A549 (cell line): ENCODE measurements around the gene SPATA6L. TPM values are rescaled to one million over a fixed set of nuclear protein-coding genes. Genes with fewer than 3 reads are reported as not detected.

Experiments
- ATAC-seq, 2 experiments: fragments of 200-7000 bp in 1 of 2; fragments of >200 bp in 1 of 2; cut with Nextera tagmentation in 1 of 2; cut with Tn5 transposase in 1 of 2; 3 replicates each; pipeline versions ENCODE4 v1.8.0 to v1.9.1; 2018 to 2020; ENCODE audit warnings: mild to moderate bottlenecking in 1 of 2, moderate library complexity in 1 of 2
- CTCF ChIA-PET: fragments of 300-600 bp; sonication (Branson Sonifier 250); formaldehyde crosslinking; extraction: SDS; loops from one replicate; lab custom pipeline; 2021; ENCODE audit warnings: antibody characterized with exemption, inconsistent platforms; lab: Yijun Ruan, JAX
- POLR2A ChIA-PET: fragments of 350-600 bp; formaldehyde crosslinking; extraction: SDS; loops from one replicate; lab custom pipeline; 2021; ENCODE audit warnings: antibody characterized with exemption, inconsistent platforms; lab: Yijun Ruan, JAX
- DNase-seq, 2 experiments: peaks; one replicate each; pipeline versions ENCODE4 v3.0.0 to v3.0.0-alpha.2; 2011 to 2016; ENCODE audit warnings: low read depth in 1 of 2, low spot score in 1 of 2
- FAIRE-seq: peaks from 2 replicates; lab custom pipeline; 2011; peaks lifted over from hg19 to GRCh38; lab: Jason Lieb, UNC
- H3K27ac ChIP-seq, 2 experiments: fragments of >200 bp; sonication (Bioruptor Twin); formaldehyde crosslinking; 3 replicates each; pipeline ENCODE4 v1.5.1; 2016 to 2017
- H3K4me1 ChIP-seq: fragments of >200 bp; sonication (Bioruptor Twin); formaldehyde crosslinking; 3 replicates; pipeline ENCODE4 v1.6.1; 2016
- H3K4me2 ChIP-seq: fragments of >200 bp; sonication (Bioruptor Twin); formaldehyde crosslinking; 3 replicates; pipeline ENCODE4 v1.6.1; 2016
- H3K4me3 ChIP-seq: fragments of >200 bp; sonication (Bioruptor Twin); formaldehyde crosslinking; 3 replicates; pipeline ENCODE4 v1.5.1; 2016
- H3K9me3 ChIP-seq: fragments of >200 bp; sonication (Bioruptor Twin); formaldehyde crosslinking; 3 replicates; pipeline ENCODE4 v1.6.1; 2016
- ATOH8 ChIP-seq: fragments of 250-450 bp; sonication (Bioruptor Pico); IDR thresholded peaks from 2 replicates; pipeline ENCODE4 v1.5.0; 2020; ENCODE audit warnings: low read depth, mild to moderate bottlenecking, moderate library complexity
- CHD2 ChIP-seq: fragments of 150-350 bp; IDR thresholded peaks from 2 replicates; pipeline ENCODE4 v1.6.1; 2014; ENCODE audit warnings: low read length; ENCODE audit not compliant: partially characterized antibody
- CHD4 ChIP-seq: fragments of 200-600 bp; sonication (generic); IDR thresholded peaks from 2 replicates; pipeline ENCODE4 v1.6.1; 2016; ENCODE audit warnings: antibody characterized with exemption, mild to moderate bottlenecking, borderline replicate concordance
- EHF ChIP-seq: fragments of 250-450 bp; sonication (Bioruptor Pico); IDR thresholded peaks from 2 replicates; pipeline ENCODE4 v1.5.0; 2020; ENCODE audit warnings: mild to moderate bottlenecking
- EHMT2 ChIP-seq: fragments of 200-600 bp; sonication (generic); IDR thresholded peaks from 2 replicates; pipeline ENCODE4 v1.6.1; 2016; ENCODE audit warnings: antibody characterized with exemption, low read depth, mild to moderate bottlenecking, moderate library complexity
- GATA3 ChIP-seq: IDR thresholded peaks from 2 replicates; pipeline ENCODE4 v1.6.1; 2012; ENCODE audit warnings: borderline replicate concordance
- HOXB5 ChIP-seq: fragments of 250-450 bp; sonication (Bioruptor Pico); IDR thresholded peaks from 2 replicates; pipeline ENCODE4 v1.5.0; 2020; ENCODE audit warnings: mild to moderate bottlenecking, moderate library complexity
- KDM1A ChIP-seq: fragments of 200-600 bp; sonication (generic); IDR thresholded peaks from 2 replicates; pipeline ENCODE4 v1.6.1; 2016; ENCODE audit warnings: low read depth, mild to moderate bottlenecking
- KDM5A ChIP-seq: fragments of 200-600 bp; sonication (generic); IDR thresholded peaks from 2 replicates; pipeline ENCODE4 v1.6.1; 2016; ENCODE audit warnings: antibody characterized with exemption, mild to moderate bottlenecking
- MYC ChIP-seq: IDR thresholded peaks from 2 replicates; pipeline ENCODE4 v1.6.1; 2012; ENCODE audit warnings: mild to moderate bottlenecking, inconsistent platforms, low read length, improper control_type of control experiment, borderline replicate concordance
- NFE2L2 ChIP-seq: fragments of 150-350 bp; conservative IDR thresholded peaks from 2 replicates; pipeline ENCODE4 v1.6.1; 2014; ENCODE audit warnings: low read length
- NR3C1 ChIP-seq: fragments of >200 bp; sonication (Bioruptor Twin); formaldehyde crosslinking; IDR thresholded peaks from 3 replicates; pipeline ENCODE4 v1.6.1; 2017
- POLR2A ChIP-seq: IDR thresholded peaks from 2 replicates; pipeline ENCODE4 v1.6.1; 2012; ENCODE audit warnings: mild to moderate bottlenecking, low read length
- POLR2AphosphoS2 ChIP-seq: conservative IDR thresholded peaks from 2 replicates; pipeline ENCODE4 v1.6.1; 2012; ENCODE audit warnings: low read length, improper control_type of control experiment, inconsistent platforms
- SREBF2 ChIP-seq: fragments of 450-650 bp; IDR thresholded peaks from 2 replicates; pipeline ENCODE4 v1.6.1; 2014; ENCODE audit warnings: mild to moderate bottlenecking, moderate library complexity
- ZFP36 ChIP-seq: fragments of 450-650 bp; IDR thresholded peaks from 2 replicates; pipeline ENCODE4 v1.6.1; 2014; ENCODE audit warnings: borderline replicate concordance; ENCODE audit not compliant: partially characterized antibody
- WGBS: methylation state at CpG from one replicate; pipeline ENCODE4 v1.1.6; 2017; ENCODE audit errors: missing lambda C conversion rate; 5-methylcytosine and 5-hydroxymethylcytosine counted together
- polyA plus RNA-seq, 4 experiments: library from polyadenylated mRNA; depleted of rRNA in 3 of 4; stranded (reverse); fragments of >200 nt; fragmentation: RNase III in 1 of 4; extraction: RNeasy Plus Mini Kit Qiagen cat#74134 plus additional on column Dnase treatment in 1 of 4; gene quantifications; 2 replicates in 3 of 4; 3 replicates in 1 of 4; pipeline ENCODE4 v1.2.3, GENCODE V29; 2011 to 2017
- TF ChIP-seq, protein P1 (sequence below): fragments of 450-650 bp; IDR thresholded peaks from 2 replicates; pipeline ENCODE4 v1.6.1; 2014; ENCODE audit warnings: antibody characterized with exemption
- TF ChIP-seq, protein P2 (sequence below): fragments of 150-350 bp; IDR thresholded peaks from 2 replicates; pipeline ENCODE4 v1.6.1; 2014; ENCODE audit warnings: low read depth, mild to moderate bottlenecking, low read length
- TF ChIP-seq, protein P3 (sequence below): IDR thresholded peaks from 2 replicates; pipeline ENCODE4 v1.6.1; 2012; ENCODE audit warnings: low read depth, borderline replicate concordance
- TF ChIP-seq, protein P4 (sequence below): fragments of 250-450 bp; sonication (Bioruptor Pico); IDR thresholded peaks from 2 replicates; pipeline ENCODE4 v1.5.0; 2021; ENCODE audit warnings: mild to moderate bottlenecking, moderate library complexity, borderline replicate concordance

Gene SPATA6L
- polyA plus RNA-seq, 2 of the 4 experiments (the other 2 are of a cell fraction) = 0.99 to 6.6 TPM

DNA sequence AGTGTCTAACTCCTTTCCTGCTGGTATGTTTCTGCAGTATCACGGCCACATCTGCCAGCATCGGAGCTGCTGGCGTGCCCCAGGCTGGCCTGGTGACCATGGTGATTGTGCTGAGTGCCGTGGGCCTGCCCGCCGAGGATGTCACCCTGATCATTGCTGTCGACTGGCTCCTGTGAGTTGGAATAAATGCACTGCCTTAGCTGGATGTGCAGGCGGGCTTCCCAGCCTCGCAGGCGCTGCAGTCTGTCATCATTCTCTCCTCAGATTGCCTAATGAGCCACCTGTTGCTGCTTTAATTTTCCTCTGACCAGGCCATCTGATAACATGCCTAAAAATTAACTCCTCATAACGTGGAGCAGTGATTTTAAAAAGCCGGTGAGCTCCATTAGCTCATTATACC lies 83.3 kb downstream of the SPATA6L start:
- Histone ChIP-seq H3K9me3 (no peaks in the 10 kb centered on the region), H3K4me3 (no peak overlapping the region), H3K4me1 (no peaks in the 10 kb centered on the region), H3K4me2 (no peak overlapping the region), H3K27ac (no peak overlapping the region)
- POLR2A ChIA-PET = no interaction called here
- TF ChIP-seq MYC (no peak), NR3C1 (no peak), POLR2A (no peak), SREBF2 (no peak), ATOH8 (CRISPR knock-in tag) (no peak)
- TF ChIP-seq, protein P1, sequence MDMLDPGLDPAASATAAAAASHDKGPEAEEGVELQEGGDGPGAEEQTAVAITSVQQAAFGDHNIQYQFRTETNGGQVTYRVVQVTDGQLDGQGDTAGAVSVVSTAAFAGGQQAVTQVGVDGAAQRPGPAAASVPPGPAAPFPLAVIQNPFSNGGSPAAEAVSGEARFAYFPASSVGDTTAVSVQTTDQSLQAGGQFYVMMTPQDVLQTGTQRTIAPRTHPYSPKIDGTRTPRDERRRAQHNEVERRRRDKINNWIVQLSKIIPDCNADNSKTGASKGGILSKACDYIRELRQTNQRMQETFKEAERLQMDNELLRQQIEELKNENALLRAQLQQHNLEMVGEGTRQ = no peak
- ATAC-seq (no peak), DNase-seq (no peak), FAIRE-seq (no peak)
- WGBS = 68% methylated on average over 12 of the region's 12 CpGs
- CTCF ChIA-PET = interaction anchor here (0.6 kb wide), 1 partner anchor 177 kb away, joined by 4 read pairs; no protein-coding TSS in a partner anchor

DNA sequence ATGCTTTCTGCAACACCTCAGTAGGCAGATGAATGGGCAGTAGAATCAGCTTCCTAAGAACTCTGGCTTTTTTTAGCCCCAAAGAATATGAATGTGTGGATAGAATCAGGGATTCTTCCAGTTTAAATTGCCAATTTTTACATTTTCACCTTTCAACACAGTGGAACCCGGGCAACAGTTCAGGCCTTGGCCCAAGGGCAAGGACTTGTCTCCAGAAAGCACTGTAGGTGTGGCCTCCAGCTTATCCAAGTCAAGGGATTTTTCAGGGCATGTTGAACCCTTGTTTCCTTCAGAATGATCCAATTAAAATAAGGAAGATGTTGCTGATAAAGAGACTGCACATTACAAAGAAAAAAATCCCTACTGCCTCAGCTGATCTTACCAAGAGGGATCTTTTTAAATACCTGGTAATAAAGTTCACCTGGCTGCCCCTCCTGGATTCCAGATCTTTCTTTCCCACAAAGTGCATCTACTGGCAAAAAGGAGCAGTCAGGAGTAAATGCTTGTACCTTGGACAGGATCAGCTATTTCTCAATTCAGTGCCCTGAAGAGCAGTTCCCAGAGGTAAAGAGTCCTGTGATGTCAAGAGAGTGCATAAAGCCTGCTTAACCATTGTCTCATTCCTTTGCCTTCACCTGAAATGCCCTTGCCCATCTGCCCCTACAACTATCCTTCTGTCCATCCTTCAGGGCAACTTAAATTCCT lies 84.3 kb downstream of the SPATA6L start:
- H3K4me3 ChIP-seq = no peak overlapping the region
- no peaks in the 10 kb centered on the region for H3K9me3 ChIP-seq
- H3K4me2 ChIP-seq = no peak overlapping the region
- no peaks in the 10 kb centered on the region for H3K4me1 ChIP-seq
- CTCF ChIA-PET = no interaction called here
- 30% methylated on average over 1 of the region's 1 CpG for WGBS
- POLR2A ChIA-PET = no interaction called here
- no peak for ATAC-seq
- TF ChIP-seq NFE2L2 (no peak), EHF (CRISPR knock-in tag) (no peak), POLR2AphosphoS2 (no peak), ATOH8 (CRISPR knock-in tag) (no peak), EHMT2 (no peak), GATA3 (no peak), NR3C1 (no peak), CHD4 (no peak), HOXB5 (CRISPR knock-in tag) (no peak), CHD2 (no peak), KDM1A (no peak), ZFP36 (no peak), KDM5A (no peak)
- TF ChIP-seq, protein P1 = no peak
- TF ChIP-seq, protein P2, sequence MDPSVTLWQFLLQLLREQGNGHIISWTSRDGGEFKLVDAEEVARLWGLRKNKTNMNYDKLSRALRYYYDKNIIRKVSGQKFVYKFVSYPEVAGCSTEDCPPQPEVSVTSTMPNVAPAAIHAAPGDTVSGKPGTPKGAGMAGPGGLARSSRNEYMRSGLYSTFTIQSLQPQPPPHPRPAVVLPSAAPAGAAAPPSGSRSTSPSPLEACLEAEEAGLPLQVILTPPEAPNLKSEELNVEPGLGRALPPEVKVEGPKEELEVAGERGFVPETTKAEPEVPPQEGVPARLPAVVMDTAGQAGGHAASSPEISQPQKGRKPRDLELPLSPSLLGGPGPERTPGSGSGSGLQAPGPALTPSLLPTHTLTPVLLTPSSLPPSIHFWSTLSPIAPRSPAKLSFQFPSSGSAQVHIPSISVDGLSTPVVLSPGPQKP = no peak
- TF ChIP-seq, protein P3, sequence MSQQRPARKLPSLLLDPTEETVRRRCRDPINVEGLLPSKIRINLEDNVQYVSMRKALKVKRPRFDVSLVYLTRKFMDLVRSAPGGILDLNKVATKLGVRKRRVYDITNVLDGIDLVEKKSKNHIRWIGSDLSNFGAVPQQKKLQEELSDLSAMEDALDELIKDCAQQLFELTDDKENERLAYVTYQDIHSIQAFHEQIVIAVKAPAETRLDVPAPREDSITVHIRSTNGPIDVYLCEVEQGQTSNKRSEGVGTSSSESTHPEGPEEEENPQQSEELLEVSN = no peak
- TF ChIP-seq, protein P4, sequence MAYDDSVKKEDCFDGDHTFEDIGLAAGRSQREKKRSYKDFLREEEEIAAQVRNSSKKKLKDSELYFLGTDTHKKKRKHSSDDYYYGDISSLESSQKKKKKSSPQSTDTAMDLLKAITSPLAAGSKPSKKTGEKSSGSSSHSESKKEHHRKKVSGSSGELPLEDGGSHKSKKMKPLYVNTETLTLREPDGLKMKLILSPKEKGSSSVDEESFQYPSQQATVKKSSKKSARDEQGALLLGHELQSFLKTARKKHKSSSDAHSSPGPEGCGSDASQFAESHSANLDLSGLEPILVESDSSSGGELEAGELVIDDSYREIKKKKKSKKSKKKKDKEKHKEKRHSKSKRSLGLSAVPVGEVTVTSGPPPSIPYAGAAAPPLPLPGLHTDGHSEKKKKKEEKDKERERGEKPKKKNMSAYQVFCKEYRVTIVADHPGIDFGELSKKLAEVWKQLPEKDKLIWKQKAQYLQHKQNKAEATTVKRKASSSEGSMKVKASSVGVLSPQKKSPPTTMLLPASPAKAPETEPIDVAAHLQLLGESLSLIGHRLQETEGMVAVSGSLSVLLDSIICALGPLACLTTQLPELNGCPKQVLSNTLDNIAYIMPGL (CRISPR knock-in tag) = no peak
- TF ChIP-seq, all 56 proteins: peak for 0
- DNase-seq (no peak), FAIRE-seq (no peak)
- H3K27ac ChIP-seq = no peak overlapping the region
